Stimulated activated CD4-positive, alpha-beta T cell treated with anti-CD3 and anti-CD28 coated beads, Interleukin-12 subunit alpha, Interleukin-12 subunit beta, amount 100 ng/mL, for 48 hours (primary cell): ENCODE data around the gene PRM1.

Experiments used
- DNase-seq, 3 donors: peaks; one replicate each; pipeline ENCODE4 v3.0.0-alpha.2; 2020; ENCODE audit warnings: low read depth in 2 of 3, low spot score in 1 of 3

Gene PRM1

GRCh38 chr16:11254913-11255736 is 26.0 kb downstream of the PRM1 start:
- DNase-seq = peak in 2 of 3 donors; percentile 37 to 42

- no peak for DNase-seq
Measured at GRCh38 chr16:11253995-11254912, 26.9 kb downstream of the PRM1 start.

- DNase-seq = peak in 2 of 3 donors; percentile 37 to 50
Measured at GRCh38 chr16:11253009-11253994, 27.8 kb downstream of the PRM1 start.

GRCh38 chr16:11252482-11252931 is 28.6 kb downstream of the PRM1 start:
- peak in 1 of 3 donors; percentile 28 for DNase-seq

- peak; percentile 79 to 86 (median 81) for DNase-seq
Measured at GRCh38 chr16:11251525-11252481, 29.3 kb downstream of the PRM1 start.

GRCh38 chr16:11250786-11251524 is 30.2 kb downstream of the PRM1 start:
- DNase-seq = no peak

GRCh38 chr16:11250091-11250785 is 30.9 kb downstream of the PRM1 start:
- DNase-seq = no peak

GRCh38 chr16:11249233-11250061 is 31.7 kb downstream of the PRM1 start:
- DNase-seq = no peak

- peak in 1 of 3 donors; percentile 33 for DNase-seq
Measured at GRCh38 chr16:11248133-11248532, 33.0 kb downstream of the PRM1 start.

GRCh38 chr16:11245988-11246387 is 35.1 kb downstream of the PRM1 start:
- no peak for DNase-seq

GRCh38 chr16:11245222-11245737 is 35.9 kb downstream of the PRM1 start:
- DNase-seq = no peak

GRCh38 chr16:11242658-11243057 is 38.5 kb downstream of the PRM1 start:
- no peak for DNase-seq

GRCh38 chr16:11241480-11242204 is 39.5 kb downstream of the PRM1 start:
- DNase-seq = no peak

- DNase-seq = no peak
Measured at GRCh38 chr16:11240636-11241473, 40.3 kb downstream of the PRM1 start.
